Limb (tissue), 2 donors: ENCODE results near the gene GSE1.

Source experiments
- DNase-seq, 2 donors: peaks; one replicate each; pipeline ENCODE4 v3.0.0-alpha.2; 2016; ENCODE audit errors: extremely low spot score in 2 of 2

GSE1 gene

GRCh38 chr16:85605051-85605911, 7.8 kb upstream of the GSE1 start:
- DNase-seq, result no peak

- DNase-seq, result no peak
These were observed 6.9 kb upstream of the GSE1 start for GRCh38 chr16:85605912-85606841.

GRCh38 chr16:85606904-85607303, 6.2 kb upstream of the GSE1 start:
- no peak for DNase-seq

- peak in 1 of 2 donors; percentile 71 for DNase-seq
These were observed 5.8 kb upstream of the GSE1 start for GRCh38 chr16:85607321-85607765.

GRCh38 chr16:85607796-85608514, 5.2 kb upstream of the GSE1 start:
- DNase-seq, result no peak

- no peak for DNase-seq
These were observed 4.6 kb upstream of the GSE1 start for GRCh38 chr16:85608515-85608885.

GRCh38 chr16:85608887-85609286, 4.2 kb upstream of the GSE1 start:
- no peak for DNase-seq

GRCh38 chr16:85609539-85609938, 3.6 kb upstream of the GSE1 start:
- no peak for DNase-seq

GRCh38 chr16:85610059-85610445, 3.1 kb upstream of the GSE1 start:
- DNase-seq, result no peak

- peak; percentile 84 to 94 for DNase-seq
These were observed 2.5 kb upstream of the GSE1 start for GRCh38 chr16:85610446-85611193.

GRCh38 chr16:85611194-85611443, 2.0 kb upstream of the GSE1 start:
- peak in 1 of 2 donors; percentile 70 for DNase-seq

- peak; percentile 79 to 88 for DNase-seq
These were observed 1.5 kb upstream of the GSE1 start for GRCh38 chr16:85611444-85612190.

- peak in 1 of 2 donors; percentile 67 for DNase-seq
These were observed 826 bp upstream of the GSE1 start for GRCh38 chr16:85612191-85612800.

- peak in 1 of 2 donors; percentile 75 for DNase-seq
These were observed 649 bp downstream of the GSE1 start for GRCh38 chr16:85613604-85614337.

GRCh38 chr16:85614338-85615013, 1.4 kb downstream of the GSE1 start:
- DNase-seq, result no peak

GRCh38 chr16:85615014-85615851, 2.1 kb downstream of the GSE1 start:
- DNase-seq, result no peak

- peak in 1 of 2 donors; percentile 90 for DNase-seq
These were observed 2.9 kb downstream of the GSE1 start for GRCh38 chr16:85615852-85616606.
